Suppressor macrophage treated with lipopolysaccharide for 1 hour (primary cell): ENCODE data around the gene DENND4C.
"Not testable (repeated sequence)": the region's sequence is repeated elsewhere in the genome, so short reads cannot be mapped to it uniquely, and the experiment has no call there.

Experiments
- DNase-seq, 3 donors: peaks; one replicate each; pipeline ENCODE4 v3.0.0-alpha.2; 2020 to 2022

Gene DENND4C

DNA sequence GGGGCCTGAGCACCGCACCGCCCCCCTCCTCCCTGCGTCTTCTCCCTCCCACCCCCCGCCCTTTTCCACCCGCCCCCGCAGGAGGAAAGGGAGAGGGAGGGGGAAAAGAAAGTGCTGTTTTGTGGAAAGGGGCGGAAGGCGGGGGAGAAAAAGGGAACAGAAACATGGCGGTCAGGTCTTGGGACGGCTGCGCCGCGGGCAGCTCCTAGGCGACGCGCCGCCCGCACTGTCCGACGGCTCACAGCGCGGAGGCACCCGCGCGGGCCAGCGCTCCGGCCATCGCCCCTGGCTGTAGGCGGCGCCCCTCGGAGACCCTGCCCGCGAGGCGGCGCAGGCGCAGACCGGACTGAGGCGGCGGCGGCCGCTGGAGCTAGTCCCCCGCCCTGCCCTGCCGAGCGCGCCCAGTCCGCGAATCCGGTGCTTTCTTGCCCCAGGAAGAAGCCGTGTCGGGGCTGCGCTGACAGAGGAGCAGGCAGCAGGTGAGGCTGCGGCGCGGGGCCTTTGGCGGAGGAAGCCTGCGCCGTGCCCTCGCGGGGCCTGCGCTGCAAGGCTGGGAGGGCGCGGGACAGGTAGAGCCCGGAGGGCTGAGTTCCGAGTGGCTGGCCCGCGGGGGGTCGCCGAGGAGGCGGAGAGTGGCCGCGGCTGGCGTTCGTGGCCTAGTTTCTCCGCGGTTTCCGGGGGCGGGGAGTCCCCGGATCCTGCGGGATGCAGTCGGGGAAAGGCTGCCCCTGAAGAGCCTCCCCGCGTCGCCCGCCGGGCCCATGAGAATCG is at the start of gene DENND4C:
TSS of gene DENND4C (plus strand) at position 339 of the 771 bp plus-strand sequence. CDS start 45,482 bp downstream, outside the sequence.
- peak; percentile 95 to 96 (median 95) for DNase-seq

DNA sequence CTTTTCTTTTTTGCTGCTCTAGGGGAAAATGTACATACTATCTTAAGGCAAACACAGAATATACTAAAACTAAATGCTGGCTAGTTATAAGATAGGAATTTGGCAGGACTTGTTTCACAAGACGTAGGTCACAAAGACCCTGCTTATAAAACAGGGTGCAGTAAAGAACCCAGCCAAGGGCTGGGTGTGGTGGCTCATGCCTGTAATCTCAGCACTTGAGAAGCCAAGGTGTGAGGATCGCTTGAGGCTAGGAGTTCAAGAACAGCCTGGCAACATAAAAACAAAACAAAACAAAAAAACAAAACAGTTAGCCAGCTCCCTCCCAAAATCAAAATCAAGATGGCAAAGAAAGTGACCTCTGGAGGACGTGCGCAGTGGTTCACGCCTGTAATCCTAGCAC is 49.5 kb upstream of the DENND4C start:
- DNase-seq, result no peak

DNA sequence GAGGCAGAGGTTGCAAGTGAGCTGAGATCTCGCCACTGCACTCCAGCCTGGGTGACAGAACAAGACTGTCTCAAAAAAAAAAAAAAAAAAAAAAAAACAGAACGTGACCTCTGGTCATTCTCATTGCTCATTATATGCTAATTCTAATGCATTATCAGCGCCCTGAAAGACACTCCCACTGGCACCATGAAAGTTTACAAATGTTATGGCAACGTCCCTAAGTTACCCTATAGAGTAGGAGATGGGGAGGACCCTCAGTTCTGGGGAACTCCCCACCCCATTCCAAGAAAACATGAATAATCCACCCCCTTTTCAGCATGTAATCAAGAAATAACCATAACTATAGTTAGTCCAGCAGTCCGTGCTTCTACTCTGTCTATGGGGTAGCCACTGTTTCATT is 48.9 kb upstream of the DENND4C start:
- DNase-seq, result peak; percentile 52 to 87 (median 58)

DNA sequence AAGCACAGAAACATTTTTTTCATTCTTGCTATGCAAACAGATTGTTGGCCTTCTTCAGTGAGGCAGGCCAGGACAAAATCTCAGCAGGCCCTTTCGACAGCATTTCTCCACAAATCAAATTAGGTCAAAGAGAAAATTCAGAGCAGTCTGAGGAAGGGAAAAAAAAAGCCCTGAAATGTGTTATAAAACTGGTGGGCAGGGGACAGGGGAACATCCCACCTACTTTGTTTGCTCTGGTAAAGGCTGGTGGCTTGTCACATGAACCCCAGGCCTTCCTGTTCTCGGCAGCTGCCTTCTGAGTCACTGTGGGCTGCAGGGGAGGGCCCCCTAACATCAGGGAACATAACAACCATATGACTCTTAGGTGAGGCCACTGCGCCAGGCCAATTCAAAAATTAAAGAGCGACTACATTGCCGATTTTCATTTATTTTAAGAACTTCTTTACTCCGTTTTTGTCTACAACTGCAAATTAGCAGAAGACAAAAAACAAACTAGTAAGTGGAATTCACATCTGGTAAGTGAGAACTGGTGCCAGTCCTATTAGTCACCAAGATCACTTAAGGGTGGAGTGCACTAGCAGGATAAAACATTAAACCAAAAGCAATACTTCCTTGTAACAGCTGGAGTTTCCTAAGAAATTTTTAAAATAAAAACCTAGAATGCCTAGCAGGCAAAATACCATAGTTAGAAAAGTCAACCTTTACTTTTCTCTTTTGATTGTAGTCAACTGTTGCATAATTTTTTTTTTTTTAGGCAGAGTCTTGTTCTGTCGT is 46.2 kb upstream of the DENND4C start:
- peak; percentile 93 to 95 (median 94) for DNase-seq

DNA sequence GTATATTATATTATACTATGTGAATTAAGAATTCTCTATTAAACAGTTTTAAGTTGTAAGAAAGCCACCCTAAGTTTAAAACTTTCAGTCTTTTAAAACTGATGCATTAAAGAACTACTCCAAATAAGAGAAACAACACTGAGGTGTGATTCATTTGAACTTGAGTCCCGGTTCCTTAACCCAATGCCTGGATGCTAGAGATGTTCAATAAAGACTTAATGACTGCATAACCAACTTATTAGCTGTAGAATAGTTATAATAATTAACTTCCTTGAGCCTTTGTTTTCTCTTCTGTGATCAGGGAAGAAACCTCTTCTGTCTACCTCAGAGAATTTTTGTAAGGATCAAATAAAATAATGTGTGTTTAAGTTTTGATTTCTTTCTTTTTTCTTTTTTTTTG is 45.3 kb upstream of the DENND4C start:
- DNase-seq, result no peak

DNA sequence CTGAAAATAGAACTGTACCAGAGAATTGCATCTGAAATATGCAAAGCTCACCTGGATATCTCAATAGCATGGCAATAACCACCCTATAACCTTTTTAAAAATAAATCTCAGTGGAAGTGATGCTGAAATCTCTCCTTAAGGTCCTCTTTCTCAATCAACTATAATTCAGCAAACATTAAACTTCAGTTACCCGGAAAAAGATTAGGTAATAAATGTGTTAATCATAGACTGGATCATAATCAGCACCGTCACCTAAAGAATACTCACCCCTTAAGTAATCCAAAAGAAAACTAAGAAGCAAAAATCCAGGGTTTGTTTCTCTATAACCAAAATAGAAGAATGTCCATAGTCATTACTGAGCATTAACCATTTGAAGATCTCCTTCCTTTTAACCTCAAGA is 44.3 kb upstream of the DENND4C start:
- DNase-seq, result peak; percentile 35 to 83 (median 77)

DNA sequence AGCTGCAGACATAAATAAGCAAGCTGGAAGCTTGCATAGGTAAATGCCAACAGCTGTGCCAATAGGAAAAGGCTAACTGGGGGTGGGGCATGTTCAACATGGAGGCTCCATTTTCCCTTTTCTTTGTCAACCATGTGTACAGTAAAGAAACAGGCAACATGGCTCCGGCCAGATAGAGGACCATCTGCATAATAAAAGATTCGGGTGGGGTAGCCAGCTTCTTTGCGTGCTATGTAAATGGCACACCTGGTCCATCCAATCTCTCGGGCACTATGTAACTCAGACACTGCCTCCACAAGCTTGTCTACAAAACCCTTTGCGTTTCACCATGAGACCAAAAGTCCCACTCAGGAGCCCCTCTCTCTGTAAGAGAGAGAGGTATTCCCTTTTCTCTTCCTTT is 41.7 kb upstream of the DENND4C start:
- DNase-seq, result no peak

DNA sequence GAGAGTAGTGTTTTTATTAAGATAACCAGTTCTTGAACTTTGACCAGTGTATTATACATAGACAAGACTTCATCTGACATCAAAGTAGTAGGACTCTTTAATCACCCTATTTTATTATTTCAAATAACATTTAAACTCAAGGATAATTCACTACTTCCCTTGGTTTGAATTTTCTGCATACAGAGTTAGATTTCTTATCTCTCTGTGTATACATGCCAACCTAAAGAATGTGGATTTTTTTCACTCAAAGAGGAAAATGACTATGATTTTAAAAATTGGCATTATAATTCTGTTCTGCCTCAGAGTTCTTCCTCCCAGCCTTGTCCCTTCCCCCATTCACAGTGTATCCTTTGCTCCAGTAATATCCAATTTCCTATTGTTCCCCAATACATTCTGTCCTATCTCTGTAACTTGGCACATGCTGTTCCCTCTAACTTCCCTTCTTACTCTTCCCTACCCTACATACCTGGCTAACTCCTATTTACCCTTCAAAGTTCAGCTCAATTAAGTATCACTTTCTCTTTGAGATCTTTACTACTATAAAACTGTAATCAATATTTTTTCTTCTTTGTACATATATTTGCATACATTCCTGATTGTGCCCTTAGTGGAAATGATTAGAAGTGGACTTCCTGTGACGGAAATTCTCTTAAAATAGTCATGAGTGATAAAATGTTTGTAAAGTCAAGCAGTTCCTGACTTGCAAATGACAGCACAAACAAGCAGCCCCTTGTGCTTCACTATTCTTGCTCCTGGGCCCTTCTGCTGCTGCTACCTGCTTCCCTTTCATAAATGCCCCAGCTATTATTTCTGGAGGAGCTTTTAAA is 38.1 kb upstream of the DENND4C start:
- no peak for DNase-seq

DNA sequence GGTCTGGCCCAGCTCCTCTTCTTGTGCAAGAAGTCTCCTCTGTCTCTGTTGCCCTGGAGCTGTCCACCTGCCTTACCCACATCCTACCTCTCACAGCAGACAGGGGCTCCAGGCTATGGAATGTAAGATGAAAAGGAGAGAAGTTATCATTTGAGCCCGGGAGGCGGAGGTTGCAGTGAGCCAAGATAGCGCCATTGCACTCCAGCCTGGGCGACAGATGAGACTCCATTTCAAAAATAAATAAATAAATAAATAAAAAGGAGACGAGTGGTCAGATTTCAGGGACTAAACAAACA is 37.5 kb upstream of the DENND4C start:
- no peak for DNase-seq

DNA sequence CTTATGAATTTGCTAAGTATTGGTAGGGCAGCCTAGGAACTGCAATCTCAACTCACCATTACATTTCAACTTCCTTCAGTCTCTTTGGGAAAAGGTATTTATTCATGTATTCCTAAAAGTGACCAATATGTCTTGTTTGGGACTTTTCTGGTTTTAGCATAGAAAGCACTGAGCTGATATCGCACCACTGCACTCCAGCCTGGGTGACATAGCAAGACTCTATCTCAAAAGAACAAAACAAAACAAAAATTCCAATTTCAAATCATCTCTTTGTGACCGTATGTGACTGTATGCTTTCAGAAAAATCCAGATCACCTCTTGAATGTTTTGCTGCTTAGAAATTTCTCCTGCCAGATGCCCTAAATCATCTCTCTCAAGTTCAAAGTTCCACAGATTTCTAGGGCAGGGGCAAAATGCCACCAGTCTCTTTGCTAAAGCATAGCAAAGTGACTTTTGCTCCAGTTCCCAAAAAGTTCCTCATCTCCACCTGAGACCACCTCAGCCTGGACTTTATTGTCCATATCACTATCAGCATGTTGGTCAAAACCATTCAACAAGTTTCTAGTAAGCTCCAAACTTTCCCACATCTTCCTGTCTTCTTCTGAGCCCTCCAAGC is 37.0 kb upstream of the DENND4C start:
- DNase-seq, result not testable (repeated sequence)

DNA sequence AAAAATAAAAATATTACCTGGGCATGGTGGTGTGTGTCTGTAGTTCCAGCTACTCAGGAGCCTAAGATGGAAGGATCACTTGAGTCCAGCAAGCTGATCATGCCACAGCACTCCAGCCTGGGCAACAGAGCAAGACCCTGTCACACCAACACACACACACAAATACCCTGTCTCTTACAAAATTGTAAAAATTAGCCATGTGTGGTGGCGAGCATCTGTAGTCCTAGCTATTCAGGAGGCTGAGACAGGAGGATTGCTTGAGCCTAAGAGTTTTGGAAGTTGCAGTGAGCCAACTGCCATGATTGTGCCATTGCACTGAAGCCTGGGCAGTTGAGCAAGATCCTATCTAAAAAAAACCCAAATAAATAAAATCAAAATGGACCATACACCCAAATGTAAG is 32.1 kb upstream of the DENND4C start:
- no peak for DNase-seq

DNA sequence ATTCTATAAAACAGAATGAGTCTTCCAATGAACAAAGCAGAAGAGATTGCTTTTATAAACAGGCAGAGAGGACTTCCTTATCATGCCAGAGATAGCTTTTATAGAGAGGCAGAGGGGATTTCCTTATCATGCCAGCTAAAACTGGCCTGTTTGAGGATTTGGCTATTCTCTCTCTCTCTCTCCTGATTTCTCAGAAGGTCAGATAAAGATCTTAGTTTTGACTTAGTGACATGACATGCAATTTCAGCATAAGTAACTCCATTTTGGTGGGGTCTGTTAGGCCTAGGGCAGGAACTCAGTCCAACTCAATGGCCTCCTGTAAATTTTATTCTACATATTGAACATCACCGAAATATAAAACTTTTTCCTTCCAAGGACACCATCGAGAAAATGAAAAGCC is 31.5 kb upstream of the DENND4C start:
- peak in 2 of 3 donors; percentile 22 to 29 for DNase-seq

DNA sequence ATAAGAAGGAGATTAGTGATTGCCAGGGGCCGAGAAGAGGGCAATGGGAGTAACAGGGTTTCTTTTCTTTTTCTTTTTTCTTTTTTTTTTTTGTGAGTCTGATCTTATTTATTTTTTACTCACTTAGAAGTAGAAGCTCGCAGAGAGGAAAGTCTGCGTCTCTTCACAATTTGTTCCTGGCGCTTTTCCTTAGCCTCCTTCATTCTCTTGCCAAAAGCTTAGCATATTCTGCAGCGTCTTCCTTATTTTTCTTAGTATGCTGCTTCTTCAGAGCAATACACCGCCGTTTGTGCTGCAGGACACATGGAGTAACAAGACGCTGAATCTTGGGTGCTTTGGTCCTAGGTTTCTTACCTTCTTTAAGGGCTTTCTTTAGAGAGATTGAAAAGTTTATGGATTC is 30.3 kb upstream of the DENND4C start:
- no peak for DNase-seq

DNA sequence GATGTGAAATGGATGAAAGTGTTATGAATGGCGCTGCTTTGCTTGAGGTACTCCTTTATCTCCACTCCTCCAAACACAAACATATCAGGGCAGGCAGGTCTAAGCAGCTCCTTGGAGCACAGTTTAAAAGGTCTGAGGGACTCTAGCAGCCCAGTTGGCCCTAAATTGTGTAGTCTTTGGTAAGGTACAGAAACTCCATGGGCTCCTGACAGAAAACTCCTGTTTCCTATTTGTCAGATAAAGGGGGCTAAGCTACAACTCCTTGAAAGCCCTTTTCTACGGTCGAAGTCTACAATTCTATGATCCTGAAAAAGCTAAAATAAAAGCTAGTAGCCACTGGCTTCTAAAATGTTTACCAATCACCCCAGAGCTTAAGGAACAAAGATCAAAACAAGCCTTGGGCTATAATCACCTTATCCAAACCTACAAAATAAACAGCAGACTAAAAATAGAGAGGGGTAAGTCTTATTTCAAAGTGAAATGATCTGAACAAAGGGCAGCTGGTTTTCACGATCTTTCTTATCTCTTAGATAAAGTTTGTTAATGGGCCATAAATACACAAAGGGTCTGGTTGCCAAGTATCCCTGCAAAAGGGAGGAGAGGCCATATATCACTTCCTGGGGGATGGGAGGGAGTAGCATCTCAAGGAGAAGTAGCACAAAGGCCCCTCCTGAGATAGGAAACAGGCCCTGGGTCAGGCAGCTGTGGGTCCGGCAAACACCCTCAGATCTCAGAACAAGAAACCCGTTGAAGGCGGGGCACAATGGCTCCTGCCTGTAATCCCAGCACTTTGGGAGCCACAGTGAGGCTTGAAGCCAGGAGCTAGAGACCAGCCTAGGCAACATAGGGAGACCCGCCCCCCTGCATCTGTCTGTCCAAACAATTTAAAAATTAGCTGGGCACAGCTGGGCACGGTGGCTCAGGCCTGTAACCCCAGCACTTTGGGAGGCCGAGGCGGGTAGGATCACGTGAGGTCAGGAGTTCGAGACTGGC is 28.3 kb upstream of the DENND4C start:
- DNase-seq, result no peak

DNA sequence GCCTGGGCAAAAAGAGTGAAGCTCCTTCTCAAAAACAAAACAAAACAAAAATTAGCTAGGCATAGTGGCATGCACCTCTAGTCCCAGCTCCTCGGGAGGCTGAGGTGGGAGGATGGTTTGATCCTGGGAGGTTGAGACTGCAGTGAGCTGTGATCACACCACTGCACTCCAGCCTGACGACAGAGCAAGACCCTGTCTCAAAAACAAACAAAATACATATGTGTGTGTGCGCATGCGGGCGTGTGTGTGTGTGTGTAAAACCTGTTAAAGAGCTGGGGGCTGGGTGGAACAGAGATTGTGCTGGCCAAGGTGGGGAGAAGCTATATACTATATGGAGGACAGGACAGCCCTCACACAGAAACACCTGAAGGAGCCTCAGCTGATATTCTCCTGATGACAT is 27.4 kb upstream of the DENND4C start:
- DNase-seq, result no peak

DNA sequence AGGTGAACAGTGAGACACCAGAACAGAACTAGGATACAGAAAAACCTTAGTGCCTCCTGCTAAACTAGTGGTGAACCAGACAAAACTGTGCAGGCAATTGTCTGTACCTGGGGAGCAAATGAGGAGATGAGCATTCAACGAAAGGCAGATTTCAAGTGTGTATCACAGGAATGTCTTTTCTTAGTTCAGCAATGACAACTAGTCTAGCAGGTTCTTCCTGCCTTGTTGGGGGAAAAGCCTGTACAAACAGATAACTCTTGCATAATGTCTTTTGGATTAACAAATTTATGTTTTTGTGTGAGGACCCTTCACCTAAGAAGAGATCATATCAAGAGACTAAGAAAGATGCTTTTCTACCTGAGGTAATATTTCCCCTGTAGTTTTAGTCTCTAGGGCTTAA is 21.8 kb upstream of the DENND4C start:
- no peak for DNase-seq

DNA sequence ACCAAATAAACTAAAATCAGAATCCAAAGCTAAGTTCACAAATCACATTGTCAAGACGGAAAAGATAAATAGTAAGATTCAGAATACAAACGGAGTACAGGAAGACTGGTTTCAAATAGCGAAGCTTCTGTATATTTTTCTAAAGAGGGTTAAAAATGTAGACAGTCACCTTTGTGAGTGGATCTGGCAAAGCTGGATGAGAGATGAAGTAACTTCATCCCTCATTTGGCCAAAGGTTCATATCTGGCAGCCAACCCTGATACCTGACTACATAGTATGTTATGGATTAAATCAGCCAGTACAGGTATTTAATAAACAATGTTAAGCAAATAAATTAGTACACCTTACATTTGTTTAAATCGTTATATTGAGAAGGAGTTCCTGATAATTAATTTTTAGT is 21.3 kb upstream of the DENND4C start:
- no peak for DNase-seq

DNA sequence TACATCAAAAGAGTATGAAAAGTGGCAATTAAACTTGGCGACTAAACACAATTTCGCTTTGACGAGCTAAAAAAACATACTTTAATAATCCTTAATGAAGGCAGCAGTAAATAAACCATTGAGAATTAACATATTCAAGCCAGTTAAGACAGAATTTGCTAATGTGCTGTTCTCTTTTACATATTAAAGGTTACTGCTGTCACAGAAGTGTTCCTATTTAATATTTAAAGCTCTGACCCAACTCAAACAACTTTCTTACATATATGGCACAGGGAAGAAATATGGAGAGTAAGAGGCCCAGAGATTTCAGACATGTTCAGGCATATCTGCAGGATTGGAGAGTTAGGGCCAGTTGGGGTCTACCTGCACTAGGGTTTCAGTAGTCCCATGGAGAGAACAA is 16.7 kb upstream of the DENND4C start:
- no peak for DNase-seq

DNA sequence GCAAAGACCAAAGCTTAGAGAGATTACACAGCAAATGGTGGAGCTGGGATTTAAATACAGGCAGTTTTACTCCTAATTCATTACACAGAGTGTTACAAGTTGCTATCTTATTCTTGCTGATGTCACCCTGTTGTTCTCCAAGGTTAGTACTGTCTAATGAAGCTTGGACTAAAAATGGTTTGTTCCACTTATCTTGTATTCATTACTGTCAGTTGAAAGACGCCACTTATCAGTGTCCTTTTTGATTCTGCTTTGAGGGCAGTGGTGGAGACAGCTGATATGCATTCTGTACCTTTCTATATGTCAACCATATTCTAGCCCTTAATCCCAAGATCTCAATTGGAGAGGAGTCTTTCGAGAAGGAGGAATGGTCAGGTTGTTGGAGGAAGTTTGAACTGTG is 14.0 kb upstream of the DENND4C start:
- no peak for DNase-seq

DNA sequence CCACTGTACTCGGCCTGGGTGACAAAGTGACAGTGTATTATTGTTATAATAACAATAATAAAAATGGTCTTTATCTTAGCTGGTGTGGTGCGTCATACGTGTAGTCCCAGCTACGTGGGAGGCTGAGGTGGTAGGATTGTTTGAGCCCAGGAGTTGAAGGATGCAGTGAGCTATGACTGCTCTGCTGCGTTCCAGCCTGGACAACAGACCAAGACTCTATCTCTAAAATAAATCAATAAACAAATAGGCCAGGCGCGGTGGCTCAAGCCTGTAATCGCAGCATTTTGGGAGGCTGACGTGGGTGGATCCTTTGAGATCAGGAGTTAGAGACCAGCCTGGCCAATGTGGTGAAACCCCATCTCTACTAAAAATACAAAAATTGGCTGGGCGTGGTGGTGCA is 9.2 kb upstream of the DENND4C start:
- DNase-seq, result no peak

DNA sequence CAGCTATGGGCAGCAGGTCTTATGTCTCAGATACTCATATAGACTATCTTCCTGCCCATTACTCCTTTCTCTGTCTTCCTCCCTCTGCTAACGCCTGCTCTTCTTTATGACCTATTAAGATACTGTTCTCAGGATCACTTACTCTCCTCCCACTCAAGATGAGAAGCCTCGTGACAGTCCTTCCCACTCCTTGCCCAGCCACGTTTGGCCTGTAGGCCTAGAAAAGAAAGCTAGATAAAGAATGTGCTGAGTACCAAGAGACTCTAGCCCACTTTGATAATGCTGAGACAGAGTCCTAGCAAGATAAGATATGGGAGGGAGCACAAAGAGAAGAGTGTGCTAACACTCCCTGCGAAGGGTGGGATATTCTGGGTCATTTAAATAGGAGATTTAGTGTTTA is 6.8 kb upstream of the DENND4C start:
- DNase-seq, result peak; percentile 61 to 68 (median 66)

DNA sequence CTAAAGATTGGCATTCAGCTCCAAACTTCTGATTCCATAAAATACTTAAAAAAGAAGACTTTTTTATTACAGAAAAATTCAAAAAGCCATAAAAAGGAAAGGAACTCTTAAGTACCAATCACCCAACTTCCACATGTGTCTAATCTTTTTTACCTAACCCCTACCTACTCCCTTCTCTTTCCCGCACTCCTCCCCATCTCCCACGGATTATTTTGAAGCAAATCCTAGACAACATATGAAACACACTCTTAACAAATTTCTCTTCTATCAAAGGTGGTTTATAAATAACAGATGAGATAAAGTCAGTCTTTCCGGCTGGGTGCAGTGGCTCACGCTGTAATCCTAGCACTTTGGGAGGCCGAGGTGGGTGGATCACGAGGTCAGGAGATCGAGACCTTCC is 5.9 kb upstream of the DENND4C start:
- no peak for DNase-seq
